HFF-Myc (cell line): ENCODE measurements around the gene BAZ2A.
A peak's percentile ranks its signal among the peaks of the same experiment; 100 is the strongest.

Source experiments
- DNase-seq: peaks from one replicate; pipeline ENCODE4 v3.0.0-alpha.2; 2011; ENCODE audit warnings: low read depth; ENCODE audit errors: extremely low read depth
- H3K4me3 ChIP-seq: replicated peaks from 2 replicates; pipeline ENCODE4 v1.5.1; 2011; ENCODE audit warnings: low read depth, mild to moderate bottlenecking, control low read depth, low read length
- TF ChIP-seq, protein P1 (sequence below): IDR thresholded peaks from 2 replicates; pipeline ENCODE4 v1.5.1; 2012; ENCODE audit warnings: mild to moderate bottlenecking, low read depth, low read length, control low read depth; ENCODE audit errors: missing control alignments

BAZ2A gene

GRCh38 chr12:56634837-56635791, 5.0 kb upstream of the BAZ2A start:
- peak overlapping the region; percentile 75 for H3K4me3 ChIP-seq
- peak; percentile 79 for DNase-seq
- TF ChIP-seq, protein P1, sequence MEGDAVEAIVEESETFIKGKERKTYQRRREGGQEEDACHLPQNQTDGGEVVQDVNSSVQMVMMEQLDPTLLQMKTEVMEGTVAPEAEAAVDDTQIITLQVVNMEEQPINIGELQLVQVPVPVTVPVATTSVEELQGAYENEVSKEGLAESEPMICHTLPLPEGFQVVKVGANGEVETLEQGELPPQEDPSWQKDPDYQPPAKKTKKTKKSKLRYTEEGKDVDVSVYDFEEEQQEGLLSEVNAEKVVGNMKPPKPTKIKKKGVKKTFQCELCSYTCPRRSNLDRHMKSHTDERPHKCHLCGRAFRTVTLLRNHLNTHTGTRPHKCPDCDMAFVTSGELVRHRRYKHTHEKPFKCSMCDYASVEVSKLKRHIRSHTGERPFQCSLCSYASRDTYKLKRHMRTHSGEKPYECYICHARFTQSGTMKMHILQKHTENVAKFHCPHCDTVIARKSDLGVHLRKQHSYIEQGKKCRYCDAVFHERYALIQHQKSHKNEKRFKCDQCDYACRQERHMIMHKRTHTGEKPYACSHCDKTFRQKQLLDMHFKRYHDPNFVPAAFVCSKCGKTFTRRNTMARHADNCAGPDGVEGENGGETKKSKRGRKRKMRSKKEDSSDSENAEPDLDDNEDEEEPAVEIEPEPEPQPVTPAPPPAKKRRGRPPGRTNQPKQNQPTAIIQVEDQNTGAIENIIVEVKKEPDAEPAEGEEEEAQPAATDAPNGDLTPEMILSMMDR: peak; percentile 61

DNA sequence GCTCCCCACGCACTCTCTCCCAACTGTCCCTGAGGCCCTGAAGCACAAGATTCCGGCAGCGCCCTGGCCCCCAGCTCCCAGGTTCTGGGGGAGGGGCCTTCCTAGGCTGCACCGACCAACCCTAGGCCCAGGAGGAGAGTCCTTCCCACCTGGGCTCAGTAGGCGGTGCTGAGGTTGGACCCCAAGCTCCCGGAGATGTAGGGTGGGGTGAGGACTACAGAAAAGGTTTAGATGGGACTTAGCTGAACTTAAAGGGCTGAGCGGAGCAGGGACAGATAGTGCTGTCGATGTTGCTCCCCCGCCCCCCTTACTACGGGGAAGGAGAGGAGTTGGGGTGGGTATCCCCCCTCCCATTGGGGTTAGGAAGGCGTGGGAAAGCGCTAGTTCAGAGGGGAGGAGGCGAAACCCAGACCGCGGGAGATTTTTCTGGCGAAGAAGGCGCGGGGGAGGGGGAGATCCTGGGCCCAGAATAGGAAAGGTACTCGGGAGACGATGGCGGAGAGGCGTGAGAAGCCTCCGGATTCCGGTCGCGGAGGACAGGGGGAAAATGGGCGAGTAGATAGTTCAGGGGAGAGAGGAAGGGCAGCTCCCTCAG, 4.2 kb upstream of the BAZ2A start:
- TF ChIP-seq, protein P1: no peak
- H3K4me3 ChIP-seq: peak overlapping the region; percentile 75
- DNase-seq: no peak

GRCh38 chr12:56633468-56634241, 3.5 kb upstream of the BAZ2A start:
- no peak for DNase-seq
- H3K4me3 ChIP-seq: peak overlapping the region; percentile 75
- TF ChIP-seq, protein P1: no peak

DNA sequence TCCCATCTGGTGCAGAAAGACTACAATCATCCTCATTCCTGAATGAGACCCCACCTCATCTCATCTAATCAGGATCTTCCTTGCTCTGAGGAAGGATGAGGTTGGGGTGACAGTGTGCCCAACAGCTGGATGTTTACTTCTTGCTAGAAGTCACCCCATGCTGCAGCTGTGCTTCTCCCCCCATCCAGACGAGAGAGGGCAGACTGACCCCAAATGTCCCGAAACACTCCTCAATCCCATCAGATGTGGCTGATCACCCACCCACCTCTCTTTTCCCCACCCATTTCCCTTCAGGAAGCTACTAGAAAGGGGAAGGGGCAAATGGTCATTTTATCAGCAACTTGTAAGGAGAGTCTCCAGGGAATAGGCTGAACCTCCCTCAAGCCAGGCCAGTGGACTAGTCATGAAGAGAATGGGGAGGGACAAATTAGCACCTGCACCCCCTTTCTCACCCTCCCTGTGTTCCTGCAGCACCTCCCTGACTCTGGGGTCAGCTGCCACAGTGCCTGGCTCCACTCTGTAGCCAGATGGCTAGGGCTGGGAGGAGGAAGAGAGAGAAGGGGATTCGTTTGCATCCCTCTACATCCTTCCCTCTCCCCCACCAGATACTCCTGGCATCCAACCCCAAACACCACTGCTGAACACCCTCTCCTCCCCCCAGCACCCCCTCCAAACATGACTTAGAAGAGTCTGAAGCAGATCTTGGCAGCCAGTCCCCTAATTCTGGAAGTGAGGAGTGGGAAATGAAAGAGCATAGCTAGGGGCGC, 2.8 kb upstream of the BAZ2A start:
- peak overlapping the region; percentile 75 for H3K4me3 ChIP-seq
- TF ChIP-seq, protein P1: no peak
- no peak for DNase-seq

- DNase-seq: no peak
- peak overlapping the region; percentile 12 for H3K4me3 ChIP-seq
- TF ChIP-seq, protein P1: no peak
Measured at GRCh38 chr12:56631790-56632700, 1.9 kb upstream of the BAZ2A start.
